H1 (cell line): ENCODE data around the gene CEBPZ.

Source experiments
- BRCA1 ChIP-seq: IDR thresholded peaks from 2 replicates; pipeline ENCODE4 v1.6.1; 2012; ENCODE audit warnings: low read depth, low read length, improper control_type of control experiment
- JUN ChIP-seq: IDR thresholded peaks from 2 replicates; pipeline ENCODE4 v1.6.1; 2011; ENCODE audit warnings: low read depth, mild to moderate bottlenecking, improper control_type of control experiment, low read length
- POLR2A ChIP-seq, 2 experiments: IDR thresholded peaks; 1 replicate in 1 of 2; 2 replicates in 1 of 2; pipeline ENCODE4 v1.6.1; 2011; ENCODE audit warnings: low read depth in 2 of 2, low read length in 2 of 2, mild to moderate bottlenecking in 2 of 2; ENCODE audit errors: control extremely low read depth in 1 of 2
- POLR2AphosphoS5 ChIP-seq: IDR thresholded peaks from 2 replicates; pipeline ENCODE4 v1.6.1; 2011; ENCODE audit warnings: low read depth, low read length
- RXRA ChIP-seq: IDR thresholded peaks from 2 replicates; pipeline ENCODE4 v1.6.1; 2011; ENCODE audit warnings: low read depth, mild to moderate bottlenecking, low read length, moderate library complexity; ENCODE audit not compliant: insufficient read depth
- SP2 ChIP-seq: IDR thresholded peaks from 2 replicates; pipeline ENCODE4 v1.6.1; 2012; ENCODE audit warnings: mild to moderate bottlenecking, low read length, inconsistent platforms
- TF ChIP-seq, protein P1 (sequence below): IDR thresholded peaks from 2 replicates; pipeline ENCODE4 v1.6.1; 2011; ENCODE audit warnings: low read length, improper control_type of control experiment
- TF ChIP-seq, protein P2 (sequence below), 3 experiments: IDR thresholded peaks; 1 replicate in 2 of 3; 2 replicates in 1 of 3; pipeline versions ENCODE4 v1.5.1 to v1.6.1; 2011; ENCODE audit warnings: low read length in 3 of 3, mild to moderate bottlenecking in 3 of 3, inconsistent platforms in 2 of 3, low read depth in 1 of 3, moderate library complexity in 1 of 3; ENCODE audit not compliant: insufficient read depth in 1 of 3; ENCODE audit errors: control extremely low read depth in 1 of 3
- TF ChIP-seq, protein P3 (sequence below): IDR thresholded peaks from 2 replicates; pipeline ENCODE4 v1.6.1; 2012; ENCODE audit warnings: inconsistent platforms

DNA sequence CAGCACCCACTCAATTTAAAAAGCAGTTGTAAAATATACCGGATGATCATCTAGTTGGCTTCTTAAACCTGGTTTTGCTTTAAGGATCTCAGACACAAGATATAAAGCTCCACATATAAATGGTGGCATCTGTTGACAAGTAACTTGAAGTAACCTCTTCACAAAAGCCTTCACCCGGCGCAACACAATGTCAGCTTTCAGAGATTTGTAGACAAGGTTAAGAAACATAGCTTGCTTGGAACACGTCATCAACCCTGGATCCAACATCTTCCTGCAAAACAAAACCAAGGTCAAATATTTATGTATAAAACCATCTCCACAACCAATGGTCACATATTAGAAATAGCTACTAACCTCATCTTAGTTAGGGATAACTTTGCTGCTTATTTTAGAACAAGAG is 8.3 kb downstream of the CEBPZ start:
- TF ChIP-seq BRCA1 = no peak
- TF ChIP-seq POLR2A (IDR thresholded peaks at IDR 0.05; ENCODE audit: control extremely low read depth in 1 of 2, low read depth in 2 of 2, low read length in 2 of 2) = no peak
- TF ChIP-seq, protein P1, sequence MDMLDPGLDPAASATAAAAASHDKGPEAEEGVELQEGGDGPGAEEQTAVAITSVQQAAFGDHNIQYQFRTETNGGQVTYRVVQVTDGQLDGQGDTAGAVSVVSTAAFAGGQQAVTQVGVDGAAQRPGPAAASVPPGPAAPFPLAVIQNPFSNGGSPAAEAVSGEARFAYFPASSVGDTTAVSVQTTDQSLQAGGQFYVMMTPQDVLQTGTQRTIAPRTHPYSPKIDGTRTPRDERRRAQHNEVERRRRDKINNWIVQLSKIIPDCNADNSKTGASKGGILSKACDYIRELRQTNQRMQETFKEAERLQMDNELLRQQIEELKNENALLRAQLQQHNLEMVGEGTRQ = no peak
- TF ChIP-seq, protein P2, sequence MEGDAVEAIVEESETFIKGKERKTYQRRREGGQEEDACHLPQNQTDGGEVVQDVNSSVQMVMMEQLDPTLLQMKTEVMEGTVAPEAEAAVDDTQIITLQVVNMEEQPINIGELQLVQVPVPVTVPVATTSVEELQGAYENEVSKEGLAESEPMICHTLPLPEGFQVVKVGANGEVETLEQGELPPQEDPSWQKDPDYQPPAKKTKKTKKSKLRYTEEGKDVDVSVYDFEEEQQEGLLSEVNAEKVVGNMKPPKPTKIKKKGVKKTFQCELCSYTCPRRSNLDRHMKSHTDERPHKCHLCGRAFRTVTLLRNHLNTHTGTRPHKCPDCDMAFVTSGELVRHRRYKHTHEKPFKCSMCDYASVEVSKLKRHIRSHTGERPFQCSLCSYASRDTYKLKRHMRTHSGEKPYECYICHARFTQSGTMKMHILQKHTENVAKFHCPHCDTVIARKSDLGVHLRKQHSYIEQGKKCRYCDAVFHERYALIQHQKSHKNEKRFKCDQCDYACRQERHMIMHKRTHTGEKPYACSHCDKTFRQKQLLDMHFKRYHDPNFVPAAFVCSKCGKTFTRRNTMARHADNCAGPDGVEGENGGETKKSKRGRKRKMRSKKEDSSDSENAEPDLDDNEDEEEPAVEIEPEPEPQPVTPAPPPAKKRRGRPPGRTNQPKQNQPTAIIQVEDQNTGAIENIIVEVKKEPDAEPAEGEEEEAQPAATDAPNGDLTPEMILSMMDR (IDR thresholded peaks at IDR 0.05; ENCODE audit: control extremely low read depth in 1 of 3, insufficient read depth in 1 of 3, low read depth in 1 of 3, low read length in 3 of 3) = no peak
- no peak for TF ChIP-seq JUN
- TF ChIP-seq SP2 = no peak
- TF ChIP-seq POLR2AphosphoS5 = no peak
- TF ChIP-seq, protein P3, sequence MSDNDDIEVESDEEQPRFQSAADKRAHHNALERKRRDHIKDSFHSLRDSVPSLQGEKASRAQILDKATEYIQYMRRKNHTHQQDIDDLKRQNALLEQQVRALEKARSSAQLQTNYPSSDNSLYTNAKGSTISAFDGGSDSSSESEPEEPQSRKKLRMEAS = no peak
- no peak for TF ChIP-seq RXRA
